Central memory CD8-positive, alpha-beta T cell (primary cell): ENCODE data around the gene PDPK1.

ENCODE experiments used
- ATAC-seq: fragments of 150-1000 bp; cut with Tn5 transposase; replicated peaks from 2 replicates; pipeline ENCODE4 v1.10.0; 2022; ENCODE audit warnings: mild to moderate bottlenecking, moderate FRiP score, moderate number of reproducible peaks; ENCODE audit not compliant: poor library complexity, severe bottlenecking; ENCODE audit errors: extremely low read depth
- DNase-seq, 2 donors: peaks; one replicate each; pipeline ENCODE4 v3.0.0; 2021; ENCODE audit warnings: low spot score in 2 of 2
- H3K27ac Mint-ChIP-seq: one replicate; pipeline ENCODE4 v1.8.0; 2022; ENCODE audit warnings: low read depth, mild to moderate bottlenecking, moderate library complexity, mixed read lengths
- H3K27me3 Mint-ChIP-seq: one replicate; pipeline ENCODE4 v1.8.0; 2022; ENCODE audit warnings: mixed read lengths
- H3K36me3 Mint-ChIP-seq: one replicate; pipeline ENCODE4 v1.8.0; 2022; ENCODE audit warnings: mild to moderate bottlenecking, moderate library complexity, mixed read lengths; ENCODE audit not compliant: insufficient read depth
- H3K4me1 Mint-ChIP-seq: one replicate; pipeline ENCODE4 v1.8.0; 2022; ENCODE audit warnings: mixed read lengths
- H3K4me3 Mint-ChIP-seq: one replicate; pipeline ENCODE4 v1.8.0; 2022; ENCODE audit warnings: mild to moderate bottlenecking, moderate library complexity, mixed read lengths
- H3K9me3 Mint-ChIP-seq: one replicate; pipeline ENCODE4 v1.8.0; 2022; ENCODE audit warnings: mixed read lengths

PDPK1 gene

GRCh38 chr16:2584729-2585650 lies 47.2 kb downstream of the PDPK1 start:
- ATAC-seq (no peak), DNase-seq (no peak)
- Mint-ChIP-seq H3K4me1 (no peaks in the 10 kb centered on the region), H3K27me3 (no peaks in the 10 kb centered on the region), H3K9me3 (no peaks in the 10 kb centered on the region), H3K36me3 (peaks cover 37% of the 10 kb centered on the region), H3K4me3 (no peak overlapping the region), H3K27ac (no peak overlapping the region)

GRCh38 chr16:2585651-2586081 lies 47.8 kb downstream of the PDPK1 start:
- ATAC-seq (no peak), DNase-seq (no peak)
- Mint-ChIP-seq H3K36me3 (peaks cover 43% of the 10 kb centered on the region), H3K9me3 (no peaks in the 10 kb centered on the region), H3K4me3 (no peak overlapping the region), H3K4me1 (no peaks in the 10 kb centered on the region), H3K27me3 (no peaks in the 10 kb centered on the region), H3K27ac (no peak overlapping the region)

GRCh38 chr16:2586241-2586640 lies 48.4 kb downstream of the PDPK1 start:
- H3K27me3 Mint-ChIP-seq: no peaks in the 10 kb centered on the region
- no peaks in the 10 kb centered on the region for H3K4me1 Mint-ChIP-seq
- ATAC-seq (no peak), DNase-seq (no peak)
- no peaks in the 10 kb centered on the region for H3K9me3 Mint-ChIP-seq
- no peak overlapping the region for H3K27ac Mint-ChIP-seq
- H3K36me3 Mint-ChIP-seq: peaks cover 45% of the 10 kb centered on the region
- H3K4me3 Mint-ChIP-seq: no peak overlapping the region

- Mint-ChIP-seq H3K36me3 (peaks cover 45% of the 10 kb centered on the region), H3K27me3 (no peaks in the 10 kb centered on the region), H3K4me3 (no peak overlapping the region), H3K4me1 (peaks cover 3% of the 10 kb centered on the region), H3K9me3 (no peaks in the 10 kb centered on the region), H3K27ac (no peak overlapping the region)
- ATAC-seq: no peak
- DNase-seq: no peak
Measured at GRCh38 chr16:2586901-2587480, 49.2 kb downstream of the PDPK1 start.

GRCh38 chr16:2587891-2588565 lies 50.2 kb downstream of the PDPK1 start:
- Mint-ChIP-seq H3K4me1 (peaks cover 6% of the 10 kb centered on the region), H3K27me3 (no peaks in the 10 kb centered on the region), H3K4me3 (no peak overlapping the region), H3K27ac (no peak overlapping the region), H3K36me3 (peaks cover 45% of the 10 kb centered on the region), H3K9me3 (no peaks in the 10 kb centered on the region)
- DNase-seq (no peak), ATAC-seq (no peak)

GRCh38 chr16:2591476-2592240 lies 53.8 kb downstream of the PDPK1 start:
- H3K27me3 Mint-ChIP-seq: no peaks in the 10 kb centered on the region
- peaks cover 39% of the 10 kb centered on the region for H3K36me3 Mint-ChIP-seq
- peaks cover 12% of the 10 kb centered on the region for H3K4me1 Mint-ChIP-seq
- no peak overlapping the region for H3K4me3 Mint-ChIP-seq
- ATAC-seq (no peak), DNase-seq (no peak)
- H3K9me3 Mint-ChIP-seq: no peaks in the 10 kb centered on the region
- no peak overlapping the region for H3K27ac Mint-ChIP-seq

- no peak overlapping the region for H3K4me3 Mint-ChIP-seq
- peaks cover 35% of the 10 kb centered on the region for H3K36me3 Mint-ChIP-seq
- H3K27ac Mint-ChIP-seq: no peak overlapping the region
Measured at GRCh38 chr16:2592786-2593185, 55.0 kb downstream of the PDPK1 start.

GRCh38 chr16:2595393-2596205 lies 57.8 kb downstream of the PDPK1 start:
- no peaks in the 10 kb centered on the region for H3K9me3 Mint-ChIP-seq
- no peak overlapping the region for H3K27ac Mint-ChIP-seq
- H3K36me3 Mint-ChIP-seq: peaks cover 24% of the 10 kb centered on the region
- ATAC-seq: no peak
- H3K4me1 Mint-ChIP-seq: peaks cover 12% of the 10 kb centered on the region
- no peak for DNase-seq
- no peak overlapping the region for H3K4me3 Mint-ChIP-seq
- H3K27me3 Mint-ChIP-seq: no peaks in the 10 kb centered on the region

More at GRCh38 chr16:2592786-2593185, 55.0 kb downstream of the PDPK1 start:
- peaks cover 12% of the 10 kb centered on the region for H3K4me1 Mint-ChIP-seq
- no peak for DNase-seq
- ATAC-seq: no peak
- H3K9me3 Mint-ChIP-seq: no peaks in the 10 kb centered on the region
- H3K27me3 Mint-ChIP-seq: no peaks in the 10 kb centered on the region

- Mint-ChIP-seq H3K36me3 (peaks cover 22% of the 10 kb centered on the region), H3K27ac (no peak overlapping the region), H3K9me3 (no peaks in the 10 kb centered on the region), H3K4me3 (no peak overlapping the region), H3K4me1 (peaks cover 10% of the 10 kb centered on the region), H3K27me3 (no peaks in the 10 kb centered on the region)
- ATAC-seq (no peak), DNase-seq (no peak)
Measured at GRCh38 chr16:2596747-2597559, 59.1 kb downstream of the PDPK1 start.

- Mint-ChIP-seq H3K27ac (no peak overlapping the region), H3K4me1 (peaks cover 7% of the 10 kb centered on the region), H3K27me3 (no peaks in the 10 kb centered on the region), H3K4me3 (no peak overlapping the region), H3K36me3 (peaks cover 22% of the 10 kb centered on the region), H3K9me3 (no peaks in the 10 kb centered on the region)
- ATAC-seq: no peak
- no peak for DNase-seq
Measured at GRCh38 chr16:2597560-2597902, 59.7 kb downstream of the PDPK1 start.

GRCh38 chr16:2598133-2598641 lies 60.4 kb downstream of the PDPK1 start:
- no peak overlapping the region for H3K27ac Mint-ChIP-seq
- H3K9me3 Mint-ChIP-seq: no peaks in the 10 kb centered on the region
- no peaks in the 10 kb centered on the region for H3K27me3 Mint-ChIP-seq
- ATAC-seq: no peak
- no peak overlapping the region for H3K4me3 Mint-ChIP-seq
- H3K36me3 Mint-ChIP-seq: peaks cover 23% of the 10 kb centered on the region
- H3K4me1 Mint-ChIP-seq: peaks cover 10% of the 10 kb centered on the region
- no peak for DNase-seq
